ENCODE data around the gene SOX8. TPM values are rescaled to one million over a fixed set of nuclear protein-coding genes. Genes with fewer than 3 reads are reported as not detected.

Gene SOX8
- total and polyA plus RNA-seq, 7 donors, result under 0.01 to 3.4 (median 2.7) TPM; not detected in 1

- H3K27ac ChIP-seq, result peak overlapping the region in 1 of 4 donors; percentile 31
Observed at GRCh38 chr16:972316-973002, 9.1 kb upstream of the SOX8 start.

GRCh38 chr16:973366-973765 is 8.2 kb upstream of the SOX8 start:
- Histone ChIP-seq H3K9me3 (no peaks in the 10 kb centered on the region), H3K27me3 (peaks cover 0 to 2% (median 0%) of the 10 kb centered on the region in 3 donors), H3K4me1 (peaks cover 0 to 41% (median 28%) of the 10 kb centered on the region in 4 donors), H3K4me3 (no peak overlapping the region), H3K27ac (no peak overlapping the region), H3K36me3 (no peaks in the 10 kb centered on the region)
- intact Hi-C loops (cut with DNase I), result no loop called here
- no peak for DNase-seq
- WGBS, 2 donors, result 91% methylated on average over 17 of the region's 17 CpGs
- TF ChIP-seq EP300 (IDR thresholded peaks at IDR 0.05) (no peak), POLR2AphosphoS5 (IDR thresholded peaks at IDR 0.05) (no peak), POLR2A (IDR thresholded peaks at IDR 0.05) (no peak)
- TF ChIP-seq, protein P1, sequence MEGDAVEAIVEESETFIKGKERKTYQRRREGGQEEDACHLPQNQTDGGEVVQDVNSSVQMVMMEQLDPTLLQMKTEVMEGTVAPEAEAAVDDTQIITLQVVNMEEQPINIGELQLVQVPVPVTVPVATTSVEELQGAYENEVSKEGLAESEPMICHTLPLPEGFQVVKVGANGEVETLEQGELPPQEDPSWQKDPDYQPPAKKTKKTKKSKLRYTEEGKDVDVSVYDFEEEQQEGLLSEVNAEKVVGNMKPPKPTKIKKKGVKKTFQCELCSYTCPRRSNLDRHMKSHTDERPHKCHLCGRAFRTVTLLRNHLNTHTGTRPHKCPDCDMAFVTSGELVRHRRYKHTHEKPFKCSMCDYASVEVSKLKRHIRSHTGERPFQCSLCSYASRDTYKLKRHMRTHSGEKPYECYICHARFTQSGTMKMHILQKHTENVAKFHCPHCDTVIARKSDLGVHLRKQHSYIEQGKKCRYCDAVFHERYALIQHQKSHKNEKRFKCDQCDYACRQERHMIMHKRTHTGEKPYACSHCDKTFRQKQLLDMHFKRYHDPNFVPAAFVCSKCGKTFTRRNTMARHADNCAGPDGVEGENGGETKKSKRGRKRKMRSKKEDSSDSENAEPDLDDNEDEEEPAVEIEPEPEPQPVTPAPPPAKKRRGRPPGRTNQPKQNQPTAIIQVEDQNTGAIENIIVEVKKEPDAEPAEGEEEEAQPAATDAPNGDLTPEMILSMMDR (IDR thresholded peaks at IDR 0.05), result no peak

More at GRCh38 chr16:972316-973002, 9.1 kb upstream of the SOX8 start:
- H3K9me3 ChIP-seq, result no peaks in the 10 kb centered on the region
- H3K4me3 ChIP-seq, result no peak overlapping the region
- no peak for DNase-seq
- H3K27me3 ChIP-seq, result no peaks in the 10 kb centered on the region
- H3K36me3 ChIP-seq, result peaks cover 0 to 4% (median 0%) of the 10 kb centered on the region in 4 donors
- H3K4me1 ChIP-seq, result peaks cover 0 to 39% (median 27%) of the 10 kb centered on the region in 4 donors
- TF ChIP-seq EP300 (IDR thresholded peaks at IDR 0.05) (no peak), POLR2AphosphoS5 (IDR thresholded peaks at IDR 0.05) (peak in 1 of 4 donors; percentile 29)
- intact Hi-C loops (cut with DNase I), result no loop called here
- 41 to 78% methylated on average over 32 of the region's 32 CpGs for WGBS, 2 donors

- Histone ChIP-seq H3K27ac (no peak overlapping the region), H3K4me3 (no peak overlapping the region), H3K4me1 (peaks cover 0 to 35% (median 24%) of the 10 kb centered on the region in 4 donors), H3K9me3 (no peaks in the 10 kb centered on the region), H3K27me3 (peaks cover 0 to 10% (median 7%) of the 10 kb centered on the region in 3 donors), H3K36me3 (no peaks in the 10 kb centered on the region)
- WGBS, 2 donors, result 78 to 81% methylated on average over 20 to 21 of the region's 21 CpGs
- no peak for TF ChIP-seq EP300 (IDR thresholded peaks at IDR 0.05)
- TF ChIP-seq, protein P1 (IDR thresholded peaks at IDR 0.05), result no peak
- TF ChIP-seq POLR2AphosphoS5 (IDR thresholded peaks at IDR 0.05), result no peak
- no peak for TF ChIP-seq POLR2A (IDR thresholded peaks at IDR 0.05)
- intact Hi-C loops (cut with DNase I), result no loop called here
- DNase-seq, result no peak
Observed at GRCh38 chr16:974001-974601, 7.5 kb upstream of the SOX8 start.

DNA sequence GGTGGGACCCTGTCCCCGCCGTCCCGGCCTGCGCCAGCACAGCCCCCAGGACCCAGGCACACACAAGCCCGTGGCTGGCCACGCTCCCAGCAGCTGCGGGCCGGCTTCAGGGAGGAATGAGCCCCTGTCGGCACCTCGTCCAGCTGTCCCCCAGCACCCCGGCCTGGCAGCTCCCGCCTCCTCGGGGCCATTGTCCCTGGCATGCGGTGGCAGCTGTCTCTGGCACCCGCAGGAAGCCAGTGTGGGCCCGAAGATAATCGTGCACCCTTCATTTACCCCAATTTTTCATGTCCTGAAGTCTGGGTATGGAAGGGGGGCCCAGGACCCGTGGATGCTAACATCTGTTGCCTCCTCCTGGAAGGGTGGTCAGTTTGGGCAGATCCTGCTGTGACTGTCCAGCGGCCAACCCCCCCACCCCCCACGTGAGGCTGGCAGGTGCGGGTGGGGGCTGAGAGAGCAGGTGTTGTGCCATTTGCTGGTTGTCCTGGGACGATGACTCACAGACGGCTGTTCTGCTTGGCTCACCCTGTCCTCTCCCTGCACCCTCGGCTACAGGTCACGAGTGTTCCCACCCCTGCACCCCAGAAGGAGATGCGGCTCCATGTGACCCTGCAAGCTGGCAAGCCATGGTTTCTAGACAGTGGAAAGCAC is 6.8 kb upstream of the SOX8 start:
- H3K36me3 ChIP-seq, result no peaks in the 10 kb centered on the region
- H3K4me1 ChIP-seq, result peaks cover 0 to 29% (median 18%) of the 10 kb centered on the region in 4 donors
- peaks cover 1 to 16% (median 13%) of the 10 kb centered on the region in 3 donors for H3K27me3 ChIP-seq
- TF ChIP-seq POLR2AphosphoS5 (IDR thresholded peaks at IDR 0.05) (no peak), EP300 (IDR thresholded peaks at IDR 0.05) (no peak), POLR2A (IDR thresholded peaks at IDR 0.05) (no peak)
- TF ChIP-seq, protein P1 (IDR thresholded peaks at IDR 0.05), result no peak
- no peak for DNase-seq
- 69 to 78% methylated on average over 26 of the region's 26 CpGs for WGBS, 2 donors
- no peak overlapping the region for H3K4me3 ChIP-seq
- H3K9me3 ChIP-seq, result no peaks in the 10 kb centered on the region
- intact Hi-C loops (cut with DNase I), result no loop called here
- H3K27ac ChIP-seq, result no peak overlapping the region

DNA sequence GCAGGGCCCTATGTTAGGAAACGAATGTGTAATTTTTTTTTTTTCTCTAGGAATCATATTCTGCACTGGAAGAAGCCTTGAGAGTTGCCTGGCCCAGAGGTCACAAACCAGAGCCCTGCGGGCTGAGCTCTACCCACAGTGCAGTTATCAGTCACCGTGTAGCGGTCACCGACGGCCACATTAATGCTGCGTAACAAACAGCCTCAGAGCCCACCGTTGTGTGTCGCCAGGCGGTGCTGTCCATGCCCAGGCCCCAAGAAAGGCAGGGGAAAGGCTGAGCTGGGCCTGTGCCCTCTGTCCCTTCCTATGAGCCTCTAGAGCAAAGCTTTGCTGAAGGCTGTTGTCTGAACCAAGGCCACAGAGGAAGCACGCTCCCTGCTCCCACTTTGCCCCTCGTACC is 6.3 kb upstream of the SOX8 start:
- no peaks in the 10 kb centered on the region for H3K9me3 ChIP-seq
- TF ChIP-seq POLR2AphosphoS5 (IDR thresholded peaks at IDR 0.05) (no peak), EP300 (IDR thresholded peaks at IDR 0.05) (no peak), POLR2A (IDR thresholded peaks at IDR 0.05) (no peak)
- TF ChIP-seq, protein P1 (IDR thresholded peaks at IDR 0.05), result no peak
- H3K36me3 ChIP-seq, result no peaks in the 10 kb centered on the region
- peaks cover 7 to 22% (median 19%) of the 10 kb centered on the region in 3 donors for H3K27me3 ChIP-seq
- H3K4me3 ChIP-seq, result no peak overlapping the region
- intact Hi-C loops (cut with DNase I), result no loop called here
- 91 to 94% methylated on average over 12 of the region's 12 CpGs for WGBS, 2 donors
- H3K4me1 ChIP-seq, result peaks cover 0 to 29% (median 17%) of the 10 kb centered on the region in 4 donors
- DNase-seq, result no peak
- no peak overlapping the region for H3K27ac ChIP-seq

Measured in sigmoid colon (tissue), 7 donors.